Esophagus squamous epithelium (tissue), 4 donors: Measurements from ENCODE around the gene DAPL1.

Experiments
- CTCF ChIP-seq, 6 experiments: fragments of 450-650 bp in 4 of 6; fragments of 200-600 bp in 2 of 6; sonication (generic) in 2 of 6; IDR thresholded peaks; one replicate each; pipeline ENCODE4 v1.5.1; 2016 to 2019; ENCODE audit warnings: antibody characterized with exemption in 6 of 6, mild to moderate bottlenecking in 4 of 6, moderate library complexity in 4 of 6
- POLR2A ChIP-seq, 4 donors: fragments of 450-650 bp; IDR thresholded peaks; one replicate each; pipeline ENCODE4 v1.6.1; 2017; ENCODE audit warnings: antibody characterized with exemption in 4 of 4, mild to moderate bottlenecking in 4 of 4, moderate library complexity in 3 of 4

- TF ChIP-seq CTCF (IDR thresholded peaks at IDR 0.05) (peak; percentile 74 to 91 (median 85)), POLR2A (IDR thresholded peaks at IDR 0.05) (no peak)
Observed at GRCh38 chr2:158753641-158754611, 41.2 kb upstream of the DAPL1 start.
